ENCODE data around the gene SMYD1.

GRCh38 chr2:88042476-88042875 lies 25.1 kb upstream of the SMYD1 start:
- TF ChIP-seq FOXA1 (IDR thresholded peaks at IDR 0.05) (no peak), SP1 (IDR thresholded peaks at IDR 0.05) (no peak), FOXM1 (IDR thresholded peaks at IDR 0.05; ENCODE audit: borderline replicate concordance) (no peak), CTBP1 (IDR thresholded peaks at IDR 0.05; ENCODE audit: borderline replicate concordance) (no peak), FOXK2 (IDR thresholded peaks at IDR 0.05) (no peak)
